Endodermal cell (in vitro differentiated cells): ENCODE results near the gene FANCE. TPM values are rescaled to one million over a fixed set of nuclear protein-coding genes. Genes with fewer than 3 reads are reported as not detected.
A peak's percentile ranks its signal among the peaks of the same experiment; 100 is the strongest.

ENCODE experiments used
- DNase-seq: peaks from one replicate; pipeline ENCODE4 v3.0.0-alpha.2; 2017
- H3K27ac ChIP-seq: 2 replicates; pipeline ENCODE4 v1.5.1; 2013; ENCODE audit warnings: mild to moderate bottlenecking, low read depth, low read length, moderate library complexity
- H3K27me3 ChIP-seq: 2 replicates; pipeline ENCODE4 v1.6.1; 2013; ENCODE audit warnings: mild to moderate bottlenecking, low read length, moderate library complexity; ENCODE audit not compliant: insufficient read depth, control insufficient read depth, poor library complexity, severe bottlenecking
- H3K36me3 ChIP-seq: 2 replicates; pipeline ENCODE4 v1.7.0; 2013; ENCODE audit warnings: mild to moderate bottlenecking, low read length, moderate library complexity; ENCODE audit not compliant: control insufficient read depth, insufficient read depth
- H3K4me1 ChIP-seq: one replicate; pipeline ENCODE4 v1.7.0; 2013; ENCODE audit warnings: low read length; ENCODE audit not compliant: control insufficient read depth, insufficient read depth
- H3K4me3 ChIP-seq: 2 replicates; pipeline ENCODE4 v1.5.1; 2013; ENCODE audit warnings: mild to moderate bottlenecking, low read length, moderate library complexity
- H3K9ac ChIP-seq: 2 replicates; pipeline ENCODE4 v1.6.1; 2013; ENCODE audit warnings: mild to moderate bottlenecking, low read length, moderate library complexity; ENCODE audit not compliant: poor library complexity, severe bottlenecking; ENCODE audit errors: extremely low read depth
- H3K9me3 ChIP-seq: 2 replicates; pipeline ENCODE4 v1.6.1; 2013; ENCODE audit warnings: mild to moderate bottlenecking, low read length, moderate library complexity; ENCODE audit not compliant: control insufficient read depth
- H3K27ac Mint-ChIP-seq: 2 replicates; pipeline ENCODE4 v1.8.0; 2020; ENCODE audit warnings: mixed read lengths
- H3K27me3 Mint-ChIP-seq: 2 replicates; pipeline ENCODE4 v1.8.0; 2021; ENCODE audit warnings: mild to moderate bottlenecking, mixed read lengths; ENCODE audit not compliant: insufficient read depth
- H3K36me3 Mint-ChIP-seq: 2 replicates; pipeline ENCODE4 v1.8.0; 2020; ENCODE audit warnings: low read depth, mixed read lengths
- H3K4me1 Mint-ChIP-seq: 2 replicates; pipeline ENCODE4 v1.8.0; 2020; ENCODE audit warnings: mixed read lengths
- H3K4me3 Mint-ChIP-seq: 2 replicates; pipeline ENCODE4 v1.8.0; 2020; ENCODE audit warnings: mild to moderate bottlenecking, moderate library complexity, mixed read lengths
- H3K9me3 Mint-ChIP-seq: 2 replicates; pipeline ENCODE4 v1.8.0; 2020; ENCODE audit warnings: mild to moderate bottlenecking, mixed read lengths
- CTCF ChIP-seq: fragments of 200-600 bp; sonication (generic); conservative IDR thresholded peaks from 2 replicates; pipeline ENCODE4 v1.5.0; 2021; ENCODE audit warnings: antibody characterized with exemption, mild to moderate bottlenecking
- WGBS, 2 experiments: methylation state at CpG; one replicate each; pipeline versions ENCODE4 v1.1.5 to v1.1.7; 2013; ENCODE audit warnings: missing lambda C conversion rate in 2 of 2, mixed read lengths in 1 of 2; ENCODE audit not compliant: insufficient coverage in 1 of 2, insufficient read length in 1 of 2; 5-methylcytosine and 5-hydroxymethylcytosine counted together
- total RNA-seq, 2 donors: library from RNA; stranded (reverse); fragmentation: NEBNext Ultra II Directional in 1 of 2; extraction: Animal tissue kit (Norgen Biotek cat#: 25700) in 1 of 2; gene quantifications; 2 replicates in 1 of 2; 3 replicates in 1 of 2; pipeline ENCODE4 v1.2.1, GENCODE V29; 2021

The FANCE gene
- total RNA-seq, 2 donors from 2014 or later = 13.5 to 16.4 TPM

DNA sequence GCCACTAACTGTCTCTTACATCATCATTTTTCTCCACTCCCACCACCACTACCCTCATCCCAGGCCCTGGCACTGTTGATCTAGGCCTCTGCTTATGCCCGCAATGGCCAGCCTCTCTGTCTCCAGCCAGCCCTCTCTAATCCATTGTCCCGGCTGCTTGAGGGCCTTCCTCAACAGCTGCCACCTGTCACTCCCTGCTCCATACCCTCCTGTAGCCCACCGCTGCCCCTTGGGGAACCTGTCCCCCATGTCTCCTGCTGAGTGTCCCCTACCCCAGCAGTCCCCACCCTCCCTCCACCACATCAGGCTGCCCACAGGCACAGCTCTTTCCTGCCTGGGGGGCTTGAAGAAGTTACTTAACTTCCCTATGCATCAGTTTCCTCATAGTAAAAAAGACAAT is 31.4 kb downstream of the FANCE start:
- Mint-ChIP-seq H3K27ac (no peak overlapping the region), H3K9me3 (no peaks in the 10 kb centered on the region), H3K27me3 (no peaks in the 10 kb centered on the region), H3K36me3 (peaks cover 20% of the 10 kb centered on the region), H3K4me1 (peaks cover 29% of the 10 kb centered on the region), H3K4me3 (no peak overlapping the region)
- Histone ChIP-seq H3K27ac (no peak overlapping the region), H3K4me1 (peaks cover 17% of the 10 kb centered on the region), H3K36me3 (peaks cover 13% of the 10 kb centered on the region), H3K9ac (no peak overlapping the region), H3K9me3 (no peaks in the 10 kb centered on the region), H3K4me3 (no peak overlapping the region), H3K27me3 (no peaks in the 10 kb centered on the region)
- TF ChIP-seq CTCF = no peak
- DNase-seq = peak; percentile 36
- 95 to 100% methylated on average over 1 to 3 of the region's 3 CpGs for WGBS, 2 experiments

DNA sequence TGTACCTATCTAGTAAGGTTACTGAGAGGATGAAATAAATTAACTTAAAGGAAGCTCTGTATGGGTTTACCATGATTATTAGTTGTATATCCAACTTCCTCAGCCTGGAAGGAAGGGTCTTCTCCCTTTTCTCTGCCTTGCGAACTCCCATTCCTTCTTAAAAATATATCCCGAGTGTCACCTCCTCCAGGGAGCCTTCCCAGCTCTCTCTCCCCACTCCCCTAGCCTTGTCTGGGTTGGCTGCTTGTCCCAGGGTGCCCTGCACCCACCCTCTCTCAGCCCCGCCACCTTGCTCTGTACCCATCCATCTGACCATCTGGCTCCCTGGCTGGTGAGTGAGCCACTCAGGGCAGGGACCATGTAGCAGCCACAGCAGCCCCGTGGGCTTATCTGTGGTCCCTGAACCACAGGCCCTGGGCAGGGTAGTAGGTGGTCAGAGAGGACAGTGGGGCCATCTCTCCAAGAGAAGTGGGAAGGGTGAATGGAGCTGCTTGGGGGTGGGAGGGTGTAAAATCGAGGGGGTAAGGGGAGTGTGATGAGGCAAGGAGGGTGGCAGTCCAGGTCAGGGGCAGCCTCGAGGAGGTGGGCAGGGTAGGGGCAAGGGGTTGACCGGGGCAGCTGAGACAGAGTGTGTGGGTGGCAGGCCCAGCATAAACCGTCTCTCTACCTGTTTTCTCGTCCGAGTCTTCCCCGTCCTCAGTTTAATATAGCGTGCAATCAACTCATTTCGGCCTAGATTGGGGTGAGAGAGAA is 31.9 kb downstream of the FANCE start:
- H3K9me3 ChIP-seq = no peaks in the 10 kb centered on the region
- no peak for TF ChIP-seq CTCF
- peaks cover 29% of the 10 kb centered on the region for H3K4me1 Mint-ChIP-seq
- H3K27me3 Mint-ChIP-seq = no peaks in the 10 kb centered on the region
- H3K4me3 ChIP-seq = no peak overlapping the region
- H3K4me1 ChIP-seq = peaks cover 17% of the 10 kb centered on the region
- H3K9ac ChIP-seq = no peak overlapping the region
- peaks cover 11% of the 10 kb centered on the region for H3K36me3 ChIP-seq
- no peak overlapping the region for H3K27ac ChIP-seq
- H3K27me3 ChIP-seq = no peaks in the 10 kb centered on the region
- no peak overlapping the region for H3K4me3 Mint-ChIP-seq
- 91 to 97% methylated on average over 5 to 13 of the region's 13 CpGs for WGBS, 2 experiments
- DNase-seq = no peak
- no peaks in the 10 kb centered on the region for H3K9me3 Mint-ChIP-seq
- peaks cover 18% of the 10 kb centered on the region for H3K36me3 Mint-ChIP-seq
- peak overlapping the region; percentile 97 for H3K27ac Mint-ChIP-seq

DNA sequence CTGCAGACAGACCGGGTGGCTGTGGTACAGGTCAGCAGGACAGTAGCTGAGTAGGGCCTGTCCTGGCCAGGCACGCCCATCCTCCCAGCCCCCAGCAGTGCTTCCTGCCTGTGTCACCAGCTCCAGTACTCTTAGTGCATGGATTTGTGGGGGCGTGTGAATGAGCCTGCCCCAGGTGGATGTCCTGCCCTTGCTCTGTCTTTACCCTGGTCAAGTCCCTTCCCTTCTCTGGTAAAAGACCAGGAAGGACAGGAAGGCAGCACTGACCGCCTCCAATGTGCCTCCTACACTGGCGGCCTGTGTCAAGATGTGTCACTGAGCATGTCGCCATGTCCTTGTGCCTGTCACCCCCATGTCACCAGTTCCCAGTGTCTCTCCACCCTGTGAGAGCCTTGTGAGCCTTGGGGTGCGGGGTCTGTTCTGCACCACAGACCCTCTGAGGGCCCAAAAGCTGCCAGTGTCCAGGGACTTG is 32.8 kb downstream of the FANCE start:
- peak overlapping the region; percentile 64 for H3K27ac ChIP-seq
- H3K4me3 Mint-ChIP-seq = peak overlapping the region; percentile 47
- DNase-seq = peak; percentile 75
- H3K9me3 ChIP-seq = no peaks in the 10 kb centered on the region
- H3K4me3 ChIP-seq = no peak overlapping the region
- H3K27me3 Mint-ChIP-seq = no peaks in the 10 kb centered on the region
- peak overlapping the region; percentile 97 for H3K27ac Mint-ChIP-seq
- no peak for TF ChIP-seq CTCF
- peaks cover 9% of the 10 kb centered on the region for H3K36me3 ChIP-seq
- peaks cover 29% of the 10 kb centered on the region for H3K4me1 Mint-ChIP-seq
- WGBS, 2 experiments = 89% methylated on average over 5 to 7 of the region's 7 CpGs
- peaks cover 18% of the 10 kb centered on the region for H3K36me3 Mint-ChIP-seq
- peaks cover 17% of the 10 kb centered on the region for H3K4me1 ChIP-seq
- H3K9ac ChIP-seq = peak overlapping the region; percentile 38
- H3K9me3 Mint-ChIP-seq = no peaks in the 10 kb centered on the region
- no peaks in the 10 kb centered on the region for H3K27me3 ChIP-seq
